Cardiac muscle cell (in vitro differentiated cells and primary cell): ENCODE data around the gene G0S2. TPM values are rescaled to one million over a fixed set of nuclear protein-coding genes. Genes with fewer than 3 reads are reported as not detected.

Experiments used
- DNase-seq, 2 donors: peaks; one replicate each; pipeline versions ENCODE4 v3.0.0 to v3.0.0-alpha.2; 2010 to 2017; ENCODE audit warnings: low read depth in 1 of 2, low spot score in 1 of 2
- H3K27ac ChIP-seq: fragments of 200-600 bp; sonication (generic); 2 replicates; pipeline ENCODE4 v1.5.1; 2016
- H3K27me3 ChIP-seq: fragments of 200-600 bp; sonication (generic); 2 replicates; pipeline ENCODE4 v1.6.0; 2016; ENCODE audit warnings: control low read depth
- H3K36me3 ChIP-seq: fragments of 200-600 bp; sonication (generic); 2 replicates; pipeline ENCODE4 v1.5.1; 2016; ENCODE audit warnings: control low read depth
- H3K4me1 ChIP-seq: fragments of 200-600 bp; sonication (generic); 2 replicates; pipeline ENCODE4 v1.8.1; 2017; ENCODE audit warnings: low read depth, mild to moderate bottlenecking, mixed run types
- H3K4me3 ChIP-seq: fragments of 200-600 bp; sonication (generic); 2 replicates; pipeline ENCODE4 v1.5.1; 2016; ENCODE audit warnings: mild to moderate bottlenecking
- H3K9me3 ChIP-seq: fragments of 200-600 bp; sonication (generic); 2 replicates; pipeline ENCODE4 v1.5.1; 2017; ENCODE audit warnings: low read depth, mild to moderate bottlenecking, control low read depth
- polyA plus RNA-seq: library from polyadenylated mRNA; unstranded; fragments of >200 nt; fragmentation: Nextera tagmentation; extraction: Ambion mirVana; gene quantifications from 2 replicates; pipeline ENCODE4 v1.2.1, GENCODE V29; 2016
- total RNA-seq: library from RNA; depleted of rRNA; stranded (reverse); fragments of >200 nt; gene quantifications from 2 replicates; pipeline ENCODE4 v1.2.3, GENCODE V29; 2016
- TF ChIP-seq, protein P1 (sequence below): IDR thresholded peaks from 2 replicates; pipeline ENCODE4 v1.5.1; 2012; ENCODE audit warnings: low read depth, mild to moderate bottlenecking, low read length

G0S2 gene
- total and polyA plus RNA-seq, 2 experiments from 2014 or later: 40.0 to 73.5 TPM

DNA sequence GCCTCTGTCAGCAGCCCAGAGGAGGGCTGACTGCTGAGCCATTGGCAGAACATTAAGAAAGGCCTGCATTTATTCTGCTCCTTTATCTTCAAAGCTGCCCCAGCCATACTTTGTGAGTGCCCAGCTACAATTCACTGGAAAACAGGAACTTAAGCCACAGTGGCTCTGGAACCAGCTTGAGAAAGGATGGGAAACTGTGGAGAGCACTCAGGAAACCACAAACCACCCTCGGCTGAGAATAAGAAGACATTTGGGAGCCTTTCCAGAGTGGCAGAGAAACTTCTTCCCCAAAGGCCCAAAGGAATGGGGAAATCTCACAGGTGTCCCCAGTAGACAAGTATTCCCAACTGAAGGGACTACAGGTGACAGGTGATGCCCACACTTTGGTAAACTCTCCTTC lies 24.8 kb upstream of the G0S2 start:
- Histone ChIP-seq H3K4me3 (no peak overlapping the region), H3K4me1 (peaks cover 24% of the 10 kb centered on the region), H3K36me3 (no peaks in the 10 kb centered on the region), H3K27ac (no peak overlapping the region), H3K27me3 (no peaks in the 10 kb centered on the region), H3K9me3 (no peaks in the 10 kb centered on the region)
- TF ChIP-seq, protein P1, sequence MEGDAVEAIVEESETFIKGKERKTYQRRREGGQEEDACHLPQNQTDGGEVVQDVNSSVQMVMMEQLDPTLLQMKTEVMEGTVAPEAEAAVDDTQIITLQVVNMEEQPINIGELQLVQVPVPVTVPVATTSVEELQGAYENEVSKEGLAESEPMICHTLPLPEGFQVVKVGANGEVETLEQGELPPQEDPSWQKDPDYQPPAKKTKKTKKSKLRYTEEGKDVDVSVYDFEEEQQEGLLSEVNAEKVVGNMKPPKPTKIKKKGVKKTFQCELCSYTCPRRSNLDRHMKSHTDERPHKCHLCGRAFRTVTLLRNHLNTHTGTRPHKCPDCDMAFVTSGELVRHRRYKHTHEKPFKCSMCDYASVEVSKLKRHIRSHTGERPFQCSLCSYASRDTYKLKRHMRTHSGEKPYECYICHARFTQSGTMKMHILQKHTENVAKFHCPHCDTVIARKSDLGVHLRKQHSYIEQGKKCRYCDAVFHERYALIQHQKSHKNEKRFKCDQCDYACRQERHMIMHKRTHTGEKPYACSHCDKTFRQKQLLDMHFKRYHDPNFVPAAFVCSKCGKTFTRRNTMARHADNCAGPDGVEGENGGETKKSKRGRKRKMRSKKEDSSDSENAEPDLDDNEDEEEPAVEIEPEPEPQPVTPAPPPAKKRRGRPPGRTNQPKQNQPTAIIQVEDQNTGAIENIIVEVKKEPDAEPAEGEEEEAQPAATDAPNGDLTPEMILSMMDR: no peak
- DNase-seq: peak in 1 of 2 donors; percentile 40

DNA sequence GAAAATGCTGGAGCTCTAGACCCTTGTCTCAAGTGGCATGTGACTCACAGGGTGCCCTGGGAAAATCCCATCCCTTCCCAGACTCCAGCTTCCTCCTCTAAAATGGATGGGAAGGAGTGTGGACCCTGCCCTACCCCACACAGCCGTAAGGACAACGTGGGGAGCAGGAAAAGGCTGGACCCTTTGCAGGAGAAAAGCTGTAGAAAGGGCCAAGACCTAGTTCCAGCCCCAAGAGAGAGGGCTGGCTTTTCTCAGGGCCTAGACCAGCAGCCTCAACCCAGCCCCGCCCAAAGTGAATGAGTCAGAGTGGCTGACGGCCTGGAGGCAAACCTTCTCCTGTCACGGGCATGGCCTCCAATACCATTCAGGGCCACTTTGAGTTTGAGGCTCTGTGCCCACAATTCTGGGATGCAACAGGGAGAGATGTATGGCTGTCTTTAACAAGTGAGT lies 24.0 kb upstream of the G0S2 start:
- no peak overlapping the region for H3K27ac ChIP-seq
- no peaks in the 10 kb centered on the region for H3K27me3 ChIP-seq
- H3K4me3 ChIP-seq: no peak overlapping the region
- H3K4me1 ChIP-seq: peaks cover 19% of the 10 kb centered on the region
- DNase-seq: peak in 1 of 2 donors; percentile 77
- TF ChIP-seq, protein P1: no peak
- no peaks in the 10 kb centered on the region for H3K9me3 ChIP-seq
- no peaks in the 10 kb centered on the region for H3K36me3 ChIP-seq

DNA sequence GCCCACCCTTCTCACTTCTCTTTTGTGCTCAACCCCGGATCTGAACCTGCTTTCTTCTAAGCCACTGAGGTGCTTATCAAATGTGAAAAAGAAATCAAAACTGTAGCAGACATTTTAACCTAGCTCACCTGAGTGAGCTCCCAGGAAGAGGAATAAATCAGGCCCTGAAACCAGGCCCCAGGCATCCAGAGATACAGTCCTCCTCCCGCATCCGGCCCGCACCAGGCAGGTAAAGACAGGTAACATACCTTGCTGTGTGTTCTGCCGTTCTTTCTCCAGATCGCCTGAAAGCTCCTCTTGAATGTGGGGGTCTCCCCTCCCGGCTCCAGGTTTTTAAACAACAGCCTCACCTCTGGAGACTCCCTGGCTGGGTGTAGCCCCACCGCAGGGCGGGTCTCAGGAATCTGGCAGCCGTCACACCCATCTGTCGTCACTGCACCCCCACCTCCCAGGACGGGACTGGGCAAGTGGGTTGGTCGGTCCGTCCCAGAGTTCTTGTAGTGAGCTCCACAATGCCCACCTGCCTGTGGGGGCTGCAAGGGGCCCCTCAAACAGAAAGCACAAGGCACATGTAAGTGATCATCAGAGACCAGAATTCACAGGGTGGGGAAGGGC lies 23.0 kb upstream of the G0S2 start, which contains the start of gene LAMB3:
LAMB3 (minus strand) TSS at position 305 of the 615 bp plus-strand sequence. CDS start 1,481 bp downstream, outside the sequence.
- H3K36me3 ChIP-seq: no peaks in the 10 kb centered on the region
- no peak within 1 kb of the TSS for H3K4me3 ChIP-seq
- TF ChIP-seq, protein P1: no peak
- no peaks in the 10 kb centered on the region for H3K27me3 ChIP-seq
- no peaks in the 10 kb centered on the region for H3K9me3 ChIP-seq
- no peak for DNase-seq
- H3K27ac ChIP-seq: no peak within 1 kb of the TSS
- H3K4me1 ChIP-seq: peaks cover 19% of the 10 kb centered on the region

GRCh38 chr1:209652873-209653401 lies 22.3 kb upstream of the G0S2 start:
- H3K4me3 ChIP-seq: no peak overlapping the region
- TF ChIP-seq, protein P1: no peak
- DNase-seq: peak; percentile 61 to 78
- H3K27me3 ChIP-seq: no peaks in the 10 kb centered on the region
- no peaks in the 10 kb centered on the region for H3K9me3 ChIP-seq
- H3K4me1 ChIP-seq: peaks cover 17% of the 10 kb centered on the region
- H3K36me3 ChIP-seq: no peaks in the 10 kb centered on the region
- no peak overlapping the region for H3K27ac ChIP-seq

DNA sequence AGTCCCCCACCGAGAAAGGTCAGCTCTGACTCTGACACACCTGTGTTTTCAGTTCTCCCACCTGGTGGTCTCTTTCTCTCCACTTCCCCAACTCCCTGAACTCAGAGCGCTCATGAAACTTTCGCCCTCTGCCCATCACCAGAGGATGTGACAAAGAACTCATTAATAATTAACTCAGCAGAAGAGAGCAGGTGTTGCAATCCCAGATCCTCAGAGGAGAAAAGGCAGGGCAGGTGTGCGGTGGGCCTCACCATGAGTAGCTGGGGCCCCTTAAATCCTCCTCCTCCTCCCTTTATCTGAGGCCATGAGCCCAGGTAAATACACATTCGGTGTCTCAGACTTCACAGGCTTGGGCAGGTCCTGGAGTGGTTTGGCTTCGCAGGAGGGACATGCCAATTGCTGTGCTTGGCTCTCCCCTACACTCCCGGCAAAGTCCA lies 21.3 kb upstream of the G0S2 start:
- Histone ChIP-seq H3K27ac (no peak overlapping the region), H3K27me3 (no peaks in the 10 kb centered on the region), H3K4me1 (peaks cover 11% of the 10 kb centered on the region), H3K9me3 (no peaks in the 10 kb centered on the region), H3K36me3 (no peaks in the 10 kb centered on the region), H3K4me3 (no peak overlapping the region)
- TF ChIP-seq, protein P1: no peak
- DNase-seq: no peak
